Tibial nerve (tissue), 4 donors: Measurements from ENCODE around the gene SSTR3.

ENCODE experiments used
- CTCF ChIP-seq, 5 experiments: fragments of 200-600 bp in 3 of 5; fragments of 450-650 bp in 2 of 5; sonication (generic) in 3 of 5; IDR thresholded peaks; one replicate each; pipeline ENCODE4 v1.5.1; 2016 to 2019; ENCODE audit warnings: antibody characterized with exemption in 5 of 5, mild to moderate bottlenecking in 3 of 5, moderate library complexity in 2 of 5
- EP300 ChIP-seq, 2 donors: sonication (generic); formaldehyde crosslinking; IDR thresholded peaks; one replicate each; pipeline ENCODE4 v1.6.1; 2017; ENCODE audit warnings: antibody characterized with exemption in 2 of 2, mild to moderate bottlenecking in 1 of 2
- POLR2A ChIP-seq, 2 donors: fragments of 450-650 bp; IDR thresholded peaks; one replicate each; pipeline ENCODE4 v1.6.1; 2017; ENCODE audit warnings: antibody characterized with exemption in 2 of 2, mild to moderate bottlenecking in 2 of 2, moderate library complexity in 2 of 2

DNA sequence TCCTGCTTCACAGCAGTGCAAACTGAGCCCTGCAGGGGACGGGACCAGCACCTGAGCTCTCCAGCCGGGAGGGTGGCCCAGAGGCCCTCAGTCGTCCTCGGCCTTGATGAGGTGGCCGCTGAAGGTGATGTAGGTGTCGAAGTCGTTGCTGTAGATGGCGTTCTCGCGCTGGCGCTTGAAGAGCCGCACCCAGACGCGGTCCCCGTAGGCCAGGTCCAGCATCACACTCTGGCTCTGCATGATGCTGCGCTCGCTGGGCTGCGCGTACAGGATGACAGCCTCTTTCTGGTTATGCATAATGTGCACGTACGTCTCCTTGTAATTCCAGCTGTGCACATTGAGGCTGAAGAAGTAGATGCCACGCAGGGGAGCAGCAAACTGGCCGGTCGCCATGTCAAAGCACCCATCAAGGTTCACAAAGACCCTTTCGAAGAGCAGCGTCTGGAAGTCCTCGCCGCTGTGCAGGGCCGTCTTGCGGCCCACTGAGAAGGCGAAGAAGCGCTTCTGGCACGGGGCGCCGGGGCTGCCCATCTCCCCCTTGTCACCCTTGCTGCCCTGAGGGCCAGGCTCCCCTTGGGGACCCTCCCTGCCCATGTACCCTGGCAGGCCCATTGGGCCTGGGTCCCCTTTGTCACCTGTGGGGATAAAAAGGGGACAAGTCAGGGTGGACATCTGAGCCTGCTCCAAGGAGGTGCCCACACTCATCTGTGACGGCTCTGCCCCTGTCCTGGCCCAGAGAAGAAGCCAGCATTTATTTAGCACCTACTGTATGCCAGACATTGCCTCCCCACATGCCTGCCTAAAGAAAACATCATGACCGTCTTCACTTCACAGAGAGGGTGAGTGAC is 30.0 kb downstream of the SSTR3 start:
- TF ChIP-seq CTCF (IDR thresholded peaks at IDR 0.05): no peak
- TF ChIP-seq POLR2A (IDR thresholded peaks at IDR 0.05): no peak
- TF ChIP-seq EP300 (IDR thresholded peaks at IDR 0.05): no peak
